Measurements from ENCODE around the gene COL1A1.

The COL1A1 gene

DNA sequence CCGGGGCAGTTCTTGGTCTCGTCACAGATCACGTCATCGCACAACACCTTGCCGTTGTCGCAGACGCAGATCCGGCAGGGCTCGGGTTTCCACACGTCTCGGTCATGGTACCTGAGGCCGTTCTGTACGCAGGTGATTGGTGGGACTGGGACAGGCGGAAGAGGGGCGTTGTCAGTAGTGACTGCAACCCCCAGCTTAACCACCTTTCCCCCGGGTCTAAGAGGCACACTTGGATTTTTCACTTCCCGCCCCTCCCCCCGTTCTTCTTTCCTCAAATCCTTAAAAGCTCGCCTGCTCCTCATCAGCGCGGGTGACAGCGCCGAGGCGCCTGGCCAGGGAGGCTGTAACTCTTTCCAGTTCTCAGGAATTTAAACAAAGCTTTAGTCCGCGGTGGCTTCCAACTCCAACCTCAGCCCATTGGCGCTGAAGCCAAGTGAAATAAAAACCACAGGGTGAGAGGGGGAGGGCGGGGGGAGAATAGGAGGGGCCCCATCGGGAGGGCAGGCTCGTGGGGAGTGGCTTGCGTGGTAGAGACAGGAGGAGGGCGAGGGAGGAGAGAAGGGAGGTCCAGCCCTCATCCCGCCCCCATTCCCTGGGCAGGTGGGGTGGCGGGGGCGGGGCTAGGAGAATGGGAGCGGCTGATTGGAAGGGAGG lies 1.5 kb downstream of the COL1A1 start:
- FAIRE-seq: no peak

- no peak for FAIRE-seq
These were observed 2.1 kb downstream of the COL1A1 start for GRCh38 chr17:50199211-50199802.

GRCh38 chr17:50198026-50198669 lies 3.3 kb downstream of the COL1A1 start:
- no peak for FAIRE-seq

DNA sequence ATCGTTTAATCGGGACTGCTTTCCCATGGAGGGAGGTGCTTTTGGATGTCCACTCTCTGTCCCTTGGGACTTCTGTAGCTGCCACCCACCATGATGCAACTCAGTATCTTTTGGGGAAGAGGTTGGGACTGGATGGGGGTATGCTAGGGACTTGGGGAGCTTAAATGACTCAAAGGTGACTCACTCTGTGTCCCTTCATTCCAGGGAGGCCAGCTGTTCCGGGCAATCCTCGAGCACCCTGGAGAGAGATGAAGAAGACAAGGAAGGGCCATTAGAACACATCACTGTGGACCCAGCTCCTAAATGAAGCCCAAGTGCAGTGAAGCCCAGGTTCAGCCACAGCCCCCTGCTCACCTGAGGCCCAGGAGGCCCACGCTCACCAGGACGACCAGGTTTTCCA lies 4.6 kb downstream of the COL1A1 start:
- FAIRE-seq: no peak

DNA sequence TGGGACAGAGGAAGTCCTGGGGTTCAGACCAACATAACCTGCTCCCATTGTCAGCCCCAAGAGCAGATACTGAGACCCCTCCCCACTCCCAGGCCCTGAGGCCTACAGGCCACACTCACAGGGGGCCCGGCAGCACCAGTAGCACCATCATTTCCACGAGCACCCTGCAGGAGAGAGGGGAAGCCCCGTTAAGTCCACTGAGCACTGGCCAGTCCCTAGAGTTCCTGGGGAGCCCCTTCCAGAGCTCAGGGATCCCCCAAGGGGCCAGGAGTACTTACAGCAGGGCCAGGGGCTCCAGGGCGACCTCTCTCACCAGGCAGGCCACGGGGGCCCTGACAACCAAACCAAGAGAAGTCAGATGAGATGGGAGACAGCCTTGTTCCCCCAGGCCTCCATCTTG lies 5.4 kb downstream of the COL1A1 start:
- no peak for FAIRE-seq

DNA sequence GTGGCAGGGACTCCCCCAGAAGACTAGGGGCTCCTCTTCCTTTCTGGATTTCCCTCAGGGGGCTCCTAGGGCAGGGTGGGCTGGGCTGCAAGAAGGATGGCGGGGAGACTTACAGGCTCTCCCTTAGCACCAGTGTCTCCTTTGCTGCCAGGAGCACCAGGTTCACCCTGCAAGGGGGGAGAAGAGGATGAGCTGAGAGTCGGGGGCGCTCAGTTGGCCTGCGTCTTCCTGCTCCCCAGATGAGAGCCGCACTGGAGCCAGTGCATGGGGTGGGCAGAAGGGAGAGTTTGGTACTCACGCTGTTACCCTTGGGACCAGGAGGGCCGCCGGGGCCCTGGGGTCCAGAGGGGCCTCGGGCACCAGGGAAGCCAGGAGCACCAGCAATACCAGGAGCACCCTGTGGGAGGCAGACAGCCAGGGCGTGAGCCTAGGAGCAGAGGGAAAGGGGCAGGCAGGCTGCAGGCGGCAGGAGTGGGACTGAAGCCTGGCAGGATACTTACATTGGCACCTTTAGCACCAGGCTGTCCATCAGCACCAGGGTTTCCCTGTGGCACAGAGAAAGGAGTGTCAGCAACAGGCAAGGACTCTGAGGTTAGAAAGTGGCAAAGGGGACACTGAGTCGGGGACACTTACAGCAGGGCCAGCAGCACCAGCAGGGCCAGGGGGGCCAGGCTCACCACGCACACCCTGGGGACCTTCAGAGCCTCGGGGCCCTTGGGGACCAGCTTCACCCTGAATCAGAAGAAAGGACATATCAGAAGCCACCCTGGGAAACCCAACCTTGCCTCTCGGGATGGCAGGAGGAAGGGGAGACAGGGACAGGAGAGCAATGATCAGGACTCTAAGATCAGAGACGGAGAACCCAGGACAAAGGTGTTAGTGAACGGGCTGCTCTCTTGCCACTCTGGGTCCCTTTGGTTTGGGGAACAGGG lies 6.2 kb downstream of the COL1A1 start:
- FAIRE-seq: no peak

DNA sequence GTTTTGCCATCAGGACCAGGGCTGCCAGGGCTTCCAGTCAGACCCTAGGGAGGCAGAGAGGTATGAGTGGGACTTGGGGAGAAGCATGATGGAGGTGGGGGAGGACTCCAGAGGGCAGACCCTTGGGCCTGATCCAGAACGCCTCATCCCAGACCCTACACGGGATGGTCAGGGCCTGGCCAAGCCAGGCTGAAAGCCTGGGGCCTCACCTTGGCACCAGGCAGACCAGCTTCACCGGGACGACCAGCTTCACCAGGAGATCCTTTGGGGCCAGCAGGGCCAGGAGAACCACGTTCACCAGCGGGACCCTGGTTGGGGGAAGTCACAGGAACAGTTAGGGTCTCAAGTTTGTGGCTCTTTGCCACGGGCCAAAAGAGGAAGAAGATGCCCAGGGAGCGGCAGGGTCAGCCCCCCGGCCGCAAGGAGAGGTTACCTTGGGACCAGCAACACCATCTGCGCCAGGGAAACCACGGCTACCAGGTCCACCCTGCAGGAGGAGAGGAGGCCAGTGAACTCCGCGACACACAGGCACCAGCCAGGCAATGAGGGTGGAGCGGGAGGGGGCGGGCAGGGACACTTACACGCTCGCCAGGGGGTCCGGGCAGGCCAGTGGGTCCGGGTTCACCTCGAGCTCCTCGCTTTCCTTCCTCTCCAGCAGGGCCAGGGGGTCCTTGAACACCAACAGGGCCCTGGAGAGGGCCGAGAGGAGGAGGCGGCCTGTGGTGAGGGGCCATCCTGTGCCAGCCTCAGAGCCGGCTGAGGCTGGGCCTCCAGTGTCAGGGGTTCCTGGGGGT lies 7.1 kb downstream of the COL1A1 start:
- no peak for FAIRE-seq

- no peak for FAIRE-seq
These were observed 8.7 kb downstream of the COL1A1 start for GRCh38 chr17:50192618-50193291.

DNA sequence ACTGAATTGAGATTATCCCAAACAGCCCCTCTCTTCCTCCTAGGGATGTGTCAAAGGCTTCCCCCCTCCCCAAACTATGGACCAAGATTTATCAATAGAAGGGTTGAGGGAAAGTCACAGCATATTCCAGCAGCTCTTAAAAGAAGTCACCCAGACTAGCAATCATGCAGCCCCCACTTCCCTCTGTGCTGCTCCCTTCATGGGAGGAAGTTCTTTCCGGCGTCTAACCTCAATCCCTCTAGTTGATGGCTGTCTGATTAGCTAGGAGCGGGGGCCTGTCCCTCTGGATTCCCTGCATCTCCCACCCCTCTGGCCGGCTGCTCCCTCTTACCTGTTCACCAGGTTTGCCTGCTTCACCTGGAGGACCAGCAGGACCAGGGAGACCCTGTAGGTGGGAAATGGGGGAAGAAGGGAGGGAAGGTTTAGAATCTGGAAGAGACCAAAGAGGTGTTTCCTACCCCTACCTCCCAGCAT lies 9.2 kb downstream of the COL1A1 start:
- no peak for FAIRE-seq

DNA sequence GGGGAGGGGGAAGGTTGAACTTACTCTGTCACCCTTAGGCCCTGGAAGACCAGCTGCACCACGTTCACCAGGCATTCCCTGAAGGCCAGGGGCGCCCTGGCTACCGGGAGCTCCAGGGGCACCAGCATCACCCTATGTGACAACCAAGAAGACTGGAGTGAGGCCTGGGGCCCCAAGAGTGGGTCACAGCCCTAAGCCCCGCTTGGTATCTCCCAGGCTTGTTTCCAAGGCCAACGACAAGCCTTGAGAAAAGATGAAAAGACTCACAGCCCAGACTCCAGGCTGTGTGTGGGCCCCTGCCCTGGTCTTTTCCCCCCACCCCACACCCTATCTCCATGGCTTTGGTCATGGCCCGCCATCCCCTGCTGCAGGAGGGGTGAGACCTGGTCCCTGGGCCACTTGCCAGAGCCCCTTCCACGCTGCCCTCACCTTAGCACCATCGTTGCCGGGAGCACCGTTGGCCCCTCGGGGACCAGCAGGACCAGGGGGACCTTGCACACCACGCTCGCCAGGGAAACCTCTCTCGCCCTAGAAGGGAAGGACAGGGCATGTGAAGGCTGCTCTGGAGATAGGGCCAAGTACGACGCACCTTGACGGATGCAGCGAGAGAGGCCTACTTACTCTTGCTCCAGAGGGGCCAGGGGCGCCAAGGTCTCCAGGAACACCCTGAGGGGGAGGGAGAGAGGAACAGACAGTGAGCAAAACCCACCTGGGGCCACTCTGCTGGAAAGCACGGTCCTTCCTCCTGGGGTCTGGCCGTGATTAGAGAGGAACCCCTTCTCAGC lies 9.9 kb downstream of the COL1A1 start:
- no peak for FAIRE-seq

- FAIRE-seq: no peak
These were observed 10.7 kb downstream of the COL1A1 start for GRCh38 chr17:50190603-50191358.

DNA sequence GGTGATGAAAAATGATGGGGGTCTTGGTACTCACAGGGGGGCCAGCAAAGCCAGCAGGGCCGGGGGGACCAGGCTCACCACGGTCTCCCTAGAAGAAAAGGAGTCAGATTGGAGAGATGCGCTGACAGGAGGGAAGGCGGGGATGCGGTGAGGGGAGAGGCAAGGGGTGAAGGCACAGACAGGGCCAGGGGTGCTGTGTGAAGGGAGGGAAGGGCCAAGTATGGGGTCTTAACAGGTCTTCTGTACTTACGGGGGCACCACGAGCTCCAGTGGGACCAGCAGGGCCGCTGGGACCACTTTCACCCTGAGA lies 11.2 kb downstream of the COL1A1 start:
- no peak for FAIRE-seq

DNA sequence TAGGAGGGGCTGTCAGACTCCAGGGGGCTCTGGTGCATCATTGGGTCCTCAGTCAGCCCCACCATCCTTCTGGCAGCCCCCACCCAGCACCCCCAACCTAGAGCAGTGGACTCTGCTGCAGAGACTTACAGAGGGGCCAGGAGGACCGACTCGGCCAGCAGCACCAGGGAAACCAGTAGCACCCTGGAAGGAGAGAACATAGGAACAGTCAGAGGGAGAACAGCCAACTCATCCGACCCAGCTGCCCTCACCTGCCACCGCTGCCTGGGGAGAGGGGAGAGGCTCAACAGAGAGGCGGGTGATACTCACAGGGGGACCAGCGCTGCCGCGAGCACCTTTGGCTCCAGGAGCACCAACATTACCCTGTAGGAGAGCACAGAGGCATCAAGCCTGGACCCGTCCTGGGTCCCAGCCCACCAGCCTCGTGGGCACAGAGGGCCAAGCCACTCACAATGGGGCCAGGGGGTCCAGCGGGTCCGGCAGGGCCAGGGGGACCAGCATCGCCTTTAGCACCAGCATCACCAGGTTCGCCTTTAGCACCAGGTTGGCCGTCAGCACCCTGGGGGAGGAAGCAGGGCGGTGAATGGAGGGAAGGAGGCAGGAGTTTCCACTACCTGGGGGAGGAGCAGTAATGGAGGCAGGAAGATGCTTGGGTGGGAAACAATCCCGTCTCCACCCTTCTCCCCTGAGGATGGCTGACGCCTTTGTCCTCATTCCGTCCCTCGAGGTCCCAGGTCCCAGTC lies 11.7 kb downstream of the COL1A1 start:
- FAIRE-seq: no peak

DNA sequence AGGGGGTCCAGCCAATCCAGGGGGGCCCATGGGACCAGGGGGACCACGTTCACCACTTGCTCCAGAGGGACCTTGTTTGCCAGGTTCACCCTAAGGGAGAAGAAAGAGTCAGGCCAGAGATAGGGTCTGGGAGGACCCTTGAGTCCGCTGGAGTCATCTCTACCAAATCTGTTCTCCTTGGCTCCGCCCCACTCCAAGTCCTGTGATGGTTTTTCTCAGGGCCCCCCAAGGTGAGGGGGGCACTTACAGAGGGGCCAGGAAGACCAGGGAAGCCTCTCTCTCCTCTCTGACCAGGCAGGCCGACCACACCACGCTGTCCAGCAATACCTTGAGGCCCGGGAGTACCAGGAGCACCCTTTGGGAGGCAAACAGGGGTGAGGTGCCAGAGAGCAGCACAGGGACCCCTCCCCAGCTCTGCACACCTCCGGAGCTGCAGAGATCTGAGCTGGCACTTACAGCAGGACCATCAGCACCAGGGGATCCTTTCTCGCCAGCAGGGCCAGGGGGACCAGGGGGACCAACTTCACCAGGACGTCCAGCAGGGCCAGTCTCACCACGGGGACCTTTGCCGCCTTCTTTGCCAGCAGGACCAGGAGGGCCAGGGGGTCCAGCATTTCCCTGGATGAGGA lies 12.4 kb downstream of the COL1A1 start:
- FAIRE-seq: no peak

DNA sequence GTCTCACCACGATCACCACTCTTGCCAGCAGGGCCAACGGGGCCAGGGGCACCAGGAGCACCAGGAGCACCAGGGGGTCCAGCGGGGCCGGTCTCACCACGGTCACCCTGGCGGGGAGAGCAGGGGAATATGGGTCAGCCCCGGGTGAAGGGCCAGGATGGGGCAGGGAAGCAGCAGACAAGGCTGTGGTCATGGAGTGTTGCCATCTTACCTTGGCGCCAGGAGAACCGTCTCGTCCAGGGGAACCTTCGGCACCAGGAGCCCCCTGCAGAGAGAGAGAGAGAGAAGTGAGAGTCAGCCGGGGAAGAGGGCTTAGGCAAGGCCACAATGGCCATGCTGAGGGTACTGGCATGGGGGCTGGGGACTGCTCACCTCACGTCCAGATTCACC lies 12.9 kb downstream of the COL1A1 start:
- no peak for FAIRE-seq

- no peak for FAIRE-seq
These were observed 13.5 kb downstream of the COL1A1 start for GRCh38 chr17:50187751-50188530.

GRCh38 chr17:50187394-50187725 lies 14.1 kb downstream of the COL1A1 start:
- no peak for FAIRE-seq

DNA sequence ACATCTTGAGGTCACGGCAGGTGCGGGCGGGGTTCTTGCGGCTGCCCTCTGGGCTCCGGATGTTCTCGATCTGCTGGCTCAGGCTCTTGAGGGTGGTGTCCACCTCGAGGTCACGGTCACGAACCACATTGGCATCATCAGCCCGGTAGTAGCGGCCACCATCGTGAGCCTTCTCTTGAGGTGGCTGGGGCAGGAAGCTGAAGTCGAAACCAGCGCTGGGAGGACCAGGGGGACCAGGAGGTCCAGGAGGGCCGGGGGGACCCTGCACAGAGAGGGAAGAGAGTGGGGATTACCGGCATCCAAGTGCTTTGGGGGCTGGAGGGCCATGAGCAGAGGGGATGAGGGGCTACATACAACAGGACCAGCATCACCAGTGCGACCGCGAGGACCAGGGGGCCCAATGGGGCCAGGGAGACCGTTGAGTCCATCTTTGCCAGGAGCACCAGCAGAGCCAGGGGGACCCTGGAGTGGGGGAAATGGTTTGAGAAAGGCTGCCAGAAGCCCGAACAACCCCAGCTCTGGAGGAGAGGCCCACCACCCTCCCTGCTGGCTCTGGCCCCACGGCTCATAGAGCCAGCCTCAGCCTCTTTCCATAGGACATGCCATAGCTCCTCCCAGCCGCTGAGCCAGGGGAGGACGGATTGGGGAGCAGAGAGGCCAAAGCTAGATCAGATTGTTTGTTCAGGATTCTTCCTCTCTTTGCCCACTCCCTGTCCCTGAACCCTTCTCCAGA lies 14.6 kb downstream of the COL1A1 start:
- FAIRE-seq: no peak
